Right lobe of liver (tissue), 6 donors: ENCODE measurements around the gene SMAD7. TPM values are rescaled to one million over a fixed set of nuclear protein-coding genes. Genes with fewer than 3 reads are reported as not detected.

Source experiments
- ATAC-seq, 4 donors: fragments of 200-7000 bp; cut with Tn5 transposase; one replicate each; pipeline ENCODE4 v1.9.1; 2020; ENCODE audit warnings: mild to moderate bottlenecking in 4 of 4, moderate library complexity in 4 of 4
- DNase-seq, 3 donors: peaks; one replicate each; pipeline ENCODE4 v3.0.0-alpha.2; 2020
- H3K27ac ChIP-seq, 3 donors: fragments of 200-600 bp; one replicate each; pipeline ENCODE4 v1.8.0; 2022
- H3K27me3 ChIP-seq, 2 donors: fragments of 200-600 bp; one replicate each; pipeline ENCODE4 v1.8.0; 2022
- H3K36me3 ChIP-seq, 4 donors: fragments of 200-600 bp; sonication (generic) in 1 of 4; one replicate each; pipeline versions ENCODE4 v1.5.1 to v1.8.0; 2017 to 2022; ENCODE audit warnings: control low read depth in 1 of 4
- H3K4me1 ChIP-seq, 4 donors: fragments of 200-600 bp; sonication (generic) in 1 of 4; one replicate each; pipeline versions ENCODE4 v1.5.1 to v1.8.0; 2017 to 2022; ENCODE audit warnings: control low read depth in 1 of 4
- H3K4me3 ChIP-seq, 3 donors: fragments of 200-600 bp; one replicate each; pipeline ENCODE4 v1.8.0; 2022
- H3K9me3 ChIP-seq, 4 donors: fragments of 200-600 bp; sonication (generic) in 1 of 4; one replicate each; pipeline versions ENCODE4 v1.5.1 to v1.8.0; 2017 to 2022; ENCODE audit warnings: control low read depth in 1 of 4
- POLR2A ChIP-seq: fragments of 450-650 bp; IDR thresholded peaks from one replicate; pipeline ENCODE4 v1.6.1; 2017; ENCODE audit warnings: antibody characterized with exemption, mild to moderate bottlenecking
- WGBS: methylation state at CpG from one replicate; pipeline ENCODE4 v1.1.6; 2018; ENCODE audit warnings: low coverage, low lambda C conversion rate; ENCODE audit not compliant: insufficient coverage; ENCODE audit errors: missing lambda C conversion rate; 5-methylcytosine and 5-hydroxymethylcytosine counted together
- intact Hi-C, 2 donors: fragments of 100-400 bp; cut with DNase I; formaldehyde crosslinking; loops; one replicate each; pipeline versions ENCODE4 v1.11.2 to v1.14.1; 2022
- total RNA-seq, 6 experiments: library from RNA; depleted of rRNA in 2 of 6; stranded (reverse); fragments of >200 nt in 2 of 6; fragmentation: NEBNext Ultra II Directional in 3 of 6; extraction: Animal tissue kit (Norgen Biotek cat#: 25700) in 3 of 6; gene quantifications; one replicate each; pipeline versions ENCODE4 v1.1.0 to v1.2.4, GENCODE V29; 2016 to 2023
- TF ChIP-seq, protein P1 (sequence below), 4 donors: fragments of 200-600 bp in 3 of 4; fragments of 450-650 bp in 1 of 4; IDR thresholded peaks; one replicate each; pipeline versions ENCODE4 v1.5.1 to v1.8.0; 2016 to 2022; ENCODE audit warnings: antibody characterized with exemption in 4 of 4, mild to moderate bottlenecking in 2 of 4
- donor health status: DM: no; HTN: yes; CAD: no.
- donor health status: DM: no; HTN: no; CAD: no.
- donor health status: DM: no; HTN: no; CAD: no.
- donor health status: DM: no; HTN: yes; CAD: no.
- donor health status: DM: no; HTN: yes; CAD: no.

SMAD7 gene
- total RNA-seq, 6 experiments from 2014 or later: 8.2 to 13.5 (median 11.0) TPM

DNA sequence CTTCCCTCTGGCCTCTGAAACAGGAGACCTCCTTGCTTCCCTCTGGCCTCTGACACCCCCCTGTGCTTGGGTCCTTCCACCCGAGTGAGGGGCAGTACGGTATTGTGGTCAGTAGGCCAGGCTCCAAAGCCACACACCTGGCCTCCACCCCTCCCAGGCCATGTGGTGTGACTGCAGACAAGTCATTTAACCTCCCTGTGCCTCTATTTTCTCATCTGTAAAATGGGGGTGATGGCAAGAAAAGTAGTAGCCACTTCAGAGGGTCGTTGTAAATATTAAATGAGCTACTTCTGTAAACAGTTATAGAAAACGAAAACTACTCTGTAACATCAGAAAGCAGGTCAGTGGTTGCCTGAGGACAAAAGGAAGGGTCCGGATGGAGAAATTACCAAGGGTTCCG is 74.2 kb downstream of the SMAD7 start:
- WGBS: 98% methylated on average over 5 of the region's 6 CpGs
- Histone ChIP-seq H3K27me3 (no peaks in the 10 kb centered on the region), H3K9me3 (no peaks in the 10 kb centered on the region), H3K4me3 (no peak overlapping the region), H3K36me3 (no peaks in the 10 kb centered on the region), H3K4me1 (no peaks in the 10 kb centered on the region), H3K27ac (no peak overlapping the region)
- DNase-seq (peak in 1 of 3 donors; percentile 19), ATAC-seq (no peak)
- intact Hi-C loops: loop anchor here in 1 of 2 donors (10.0 kb wide), 1 partner anchor 118 kb away; no protein-coding TSS in a partner anchor
- no peak for TF ChIP-seq POLR2A
- TF ChIP-seq, protein P1, sequence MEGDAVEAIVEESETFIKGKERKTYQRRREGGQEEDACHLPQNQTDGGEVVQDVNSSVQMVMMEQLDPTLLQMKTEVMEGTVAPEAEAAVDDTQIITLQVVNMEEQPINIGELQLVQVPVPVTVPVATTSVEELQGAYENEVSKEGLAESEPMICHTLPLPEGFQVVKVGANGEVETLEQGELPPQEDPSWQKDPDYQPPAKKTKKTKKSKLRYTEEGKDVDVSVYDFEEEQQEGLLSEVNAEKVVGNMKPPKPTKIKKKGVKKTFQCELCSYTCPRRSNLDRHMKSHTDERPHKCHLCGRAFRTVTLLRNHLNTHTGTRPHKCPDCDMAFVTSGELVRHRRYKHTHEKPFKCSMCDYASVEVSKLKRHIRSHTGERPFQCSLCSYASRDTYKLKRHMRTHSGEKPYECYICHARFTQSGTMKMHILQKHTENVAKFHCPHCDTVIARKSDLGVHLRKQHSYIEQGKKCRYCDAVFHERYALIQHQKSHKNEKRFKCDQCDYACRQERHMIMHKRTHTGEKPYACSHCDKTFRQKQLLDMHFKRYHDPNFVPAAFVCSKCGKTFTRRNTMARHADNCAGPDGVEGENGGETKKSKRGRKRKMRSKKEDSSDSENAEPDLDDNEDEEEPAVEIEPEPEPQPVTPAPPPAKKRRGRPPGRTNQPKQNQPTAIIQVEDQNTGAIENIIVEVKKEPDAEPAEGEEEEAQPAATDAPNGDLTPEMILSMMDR (IDR thresholded peaks at IDR 0.05): no peak

DNA sequence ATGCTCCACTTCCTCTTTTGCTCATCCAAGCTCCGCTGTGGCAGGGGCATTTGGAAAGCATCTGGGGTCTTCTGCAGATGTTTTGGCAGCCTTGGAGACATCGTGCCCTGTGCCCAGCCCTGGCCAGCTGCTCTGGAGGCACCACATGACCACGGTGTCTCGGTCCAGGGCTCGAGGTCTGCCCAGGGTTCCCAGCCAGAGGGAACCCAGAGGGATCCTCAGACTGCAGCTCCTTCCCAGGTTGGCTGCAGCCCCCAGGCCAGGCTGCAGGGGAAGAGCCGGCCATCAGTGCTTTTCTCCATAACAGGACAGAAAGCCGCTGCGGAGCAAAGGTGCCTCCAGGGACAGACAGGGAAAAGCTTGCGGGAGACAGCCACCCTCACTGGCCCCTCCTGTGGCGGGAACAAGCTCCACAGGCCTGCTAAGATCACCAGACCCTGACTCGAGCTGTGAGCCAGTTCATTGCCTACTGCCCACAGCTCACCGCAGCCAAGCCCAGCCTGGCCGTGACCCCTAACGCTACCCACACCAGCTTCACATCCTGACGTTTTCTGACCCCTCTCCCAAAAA is 74.7 kb downstream of the SMAD7 start:
- no peaks in the 10 kb centered on the region for H3K27me3 ChIP-seq
- H3K27ac ChIP-seq: no peak overlapping the region
- WGBS: 73% methylated on average over 3 of the region's 15 CpGs
- TF ChIP-seq POLR2A: no peak
- TF ChIP-seq, protein P1 (IDR thresholded peaks at IDR 0.05): no peak
- no peak overlapping the region for H3K4me3 ChIP-seq
- ATAC-seq (no peak), DNase-seq (peak in 2 of 3 donors; percentile 15 to 28)
- intact Hi-C loops: loop anchor here in 1 of 2 donors (10.0 kb wide), 1 partner anchor 119 kb away; no protein-coding TSS in a partner anchor
- no peaks in the 10 kb centered on the region for H3K36me3 ChIP-seq
- H3K9me3 ChIP-seq: no peaks in the 10 kb centered on the region
- no peaks in the 10 kb centered on the region for H3K4me1 ChIP-seq

- H3K9me3 ChIP-seq: no peaks in the 10 kb centered on the region
- intact Hi-C loops: loop anchor here in 1 of 2 donors (10.0 kb wide), 1 partner anchor 119 kb away; no protein-coding TSS in a partner anchor
- DNase-seq (peak in 1 of 3 donors; percentile 23), ATAC-seq (no peak)
- no peaks in the 10 kb centered on the region for H3K36me3 ChIP-seq
- H3K27me3 ChIP-seq: no peaks in the 10 kb centered on the region
- H3K4me3 ChIP-seq: no peak overlapping the region
- TF ChIP-seq POLR2A: no peak
- TF ChIP-seq, protein P1 (IDR thresholded peaks at IDR 0.05): no peak
- no peaks in the 10 kb centered on the region for H3K4me1 ChIP-seq
- H3K27ac ChIP-seq: no peak overlapping the region
- 100% methylated on average over 3 of the region's 18 CpGs for WGBS
These were observed 75.3 kb downstream of the SMAD7 start for GRCh38 chr18:48875314-48875941.

GRCh38 chr18:48874701-48875162 is 76.0 kb downstream of the SMAD7 start:
- TF ChIP-seq POLR2A: no peak
- TF ChIP-seq, protein P1 (IDR thresholded peaks at IDR 0.05): no peak
- intact Hi-C loops: loop anchor here in 1 of 2 donors (10.0 kb wide), 1 partner anchor 120 kb away; no protein-coding TSS in a partner anchor
- H3K9me3 ChIP-seq: no peaks in the 10 kb centered on the region
- no peaks in the 10 kb centered on the region for H3K27me3 ChIP-seq
- H3K4me1 ChIP-seq: no peaks in the 10 kb centered on the region
- no peaks in the 10 kb centered on the region for H3K36me3 ChIP-seq
- no peak overlapping the region for H3K27ac ChIP-seq
- no peak overlapping the region for H3K4me3 ChIP-seq
- DNase-seq (peak in 1 of 3 donors; percentile 33), ATAC-seq (no peak)
- 100% methylated on average over 3 of the region's 15 CpGs for WGBS
